ENCODE results near the gene EGFL7. TPM values are rescaled to one million over a fixed set of nuclear protein-coding genes. Genes with fewer than 3 reads are reported as not detected.

Gene EGFL7
- total and polyA plus RNA-seq, 2 of the 13 experiments (the other 11 are each of a cell fraction or from before 2014, with no cell fraction given) = 0.20 to 5.1 TPM

DNA sequence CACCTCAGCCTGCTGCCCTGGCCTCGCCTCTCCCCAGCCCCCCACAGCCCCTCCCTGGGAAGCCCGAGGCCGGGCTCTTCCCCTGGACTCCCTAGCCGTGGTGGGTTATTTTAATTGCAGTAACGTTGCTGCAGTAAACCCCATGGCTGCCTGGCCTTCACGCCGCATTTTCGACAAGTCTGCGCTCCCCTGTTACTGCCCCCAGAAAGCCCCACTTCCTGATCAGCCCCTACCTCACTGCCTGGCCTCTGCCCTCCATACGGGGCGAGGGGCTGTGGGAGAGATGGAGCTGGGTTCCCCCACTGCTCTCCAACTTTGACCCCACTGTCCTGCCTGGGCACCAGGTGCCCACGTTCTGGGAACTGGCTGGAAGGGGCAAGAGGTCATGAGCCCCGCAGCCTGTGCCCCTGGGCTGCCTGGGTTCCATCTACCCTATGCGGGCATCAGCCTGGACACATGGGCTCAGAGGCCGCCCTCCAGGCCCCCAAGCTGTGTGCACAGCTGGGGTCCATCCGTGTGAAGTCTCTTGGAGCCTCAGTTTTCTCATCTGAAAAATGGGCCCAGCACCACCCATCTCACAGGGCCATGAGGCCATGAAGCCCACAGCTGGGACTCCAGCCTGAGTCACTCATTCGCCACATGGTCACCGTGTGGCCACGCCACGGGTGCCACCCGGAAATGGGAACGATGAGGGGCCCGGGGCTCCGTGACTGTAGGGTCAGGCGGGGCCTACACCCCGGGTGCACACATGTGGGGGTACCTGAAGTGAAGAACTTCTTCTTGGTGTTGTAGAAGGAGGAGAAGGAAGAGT, 11.5 kb downstream of the EGFL7 start:
- H3K36me3 ChIP-seq (replicated peaks in 1 of 2; ENCODE audit: control insufficient read depth in 1 of 2, insufficient read depth in 2 of 2, low read length in 2 of 2) = no peaks in the 10 kb centered on the region
- no peaks in the 10 kb centered on the region for H3K79me2 ChIP-seq (ENCODE audit: insufficient read depth, low read length)
- H2AFZ ChIP-seq (ENCODE audit: low read length) = no peak overlapping the region
- H3K4me2 ChIP-seq (ENCODE audit: low read depth, low read length) = no peak overlapping the region
- ATAC-seq = no peak
- 89% methylated on average over 19 of the region's 26 CpGs for WGBS (ENCODE audit: low lambda C conversion rate)
- no peaks in the 10 kb centered on the region; the same call in 1 of the 2 replicates for H4K20me1 ChIP-seq (ENCODE audit: insufficient read depth, low read length)
- intact Hi-C loops (cut with micrococcal nuclease; ENCODE audit: unreplicated experiment) (no loop called here), in situ Hi-C loops (cut with HindIII; ENCODE audit: extremely low pct_ligation_motif_present, low pct_unique_long_range_greater_than_20kb) (no loop called here)
- no peak for FAIRE-seq
- H3K27me3 ChIP-seq (ENCODE audit: control insufficient read depth in 1 of 2, insufficient read depth in 2 of 2, low read length in 2 of 2) = peaks cover 7 to 17% of the 10 kb centered on the region in 2 experiments; a peak in 3 of 5 replicates
- no peak overlapping the region for H3K9ac ChIP-seq (ENCODE audit: insufficient read depth, low read depth, low read length)
- no peak for DNase-seq (ENCODE audit: low spot score)
- peaks cover 62% of the 10 kb centered on the region for H3K4me1 ChIP-seq (ENCODE audit: insufficient read depth, low read length)
- no peak overlapping the region for H3K27ac ChIP-seq (ENCODE audit: extremely low read length, insufficient read depth, low read length)
- BruUV-seq (replicated peaks) = no TSS peak
- no peak overlapping the region for H3K4me3 ChIP-seq (replicated peaks in 1 of 3; ENCODE audit: insufficient read depth in 1 of 3, low read depth in 2 of 3, low read length in 3 of 3)
- H3K9me3 ChIP-seq (ENCODE audit: low read length) = no peaks in the 10 kb centered on the region
- CTCF ChIA-PET (ENCODE audit: low intra/inter-chr PET ratio, low total read pairs) = interaction anchor here (1.5 kb wide), 1 partner anchor 19 kb away, joined by 3 read pairs; no protein-coding TSS in a partner anchor
- TF ChIP-seq, protein P1, sequence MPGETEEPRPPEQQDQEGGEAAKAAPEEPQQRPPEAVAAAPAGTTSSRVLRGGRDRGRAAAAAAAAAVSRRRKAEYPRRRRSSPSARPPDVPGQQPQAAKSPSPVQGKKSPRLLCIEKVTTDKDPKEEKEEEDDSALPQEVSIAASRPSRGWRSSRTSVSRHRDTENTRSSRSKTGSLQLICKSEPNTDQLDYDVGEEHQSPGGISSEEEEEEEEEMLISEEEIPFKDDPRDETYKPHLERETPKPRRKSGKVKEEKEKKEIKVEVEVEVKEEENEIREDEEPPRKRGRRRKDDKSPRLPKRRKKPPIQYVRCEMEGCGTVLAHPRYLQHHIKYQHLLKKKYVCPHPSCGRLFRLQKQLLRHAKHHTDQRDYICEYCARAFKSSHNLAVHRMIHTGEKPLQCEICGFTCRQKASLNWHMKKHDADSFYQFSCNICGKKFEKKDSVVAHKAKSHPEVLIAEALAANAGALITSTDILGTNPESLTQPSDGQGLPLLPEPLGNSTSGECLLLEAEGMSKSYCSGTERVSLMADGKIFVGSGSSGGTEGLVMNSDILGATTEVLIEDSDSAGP (CRISPR knock-in tag; IDR thresholded peaks at IDR 0.05; ENCODE audit: borderline replicate concordance) = no peak
- peak; percentile 84 for TF ChIP-seq ZNF629 (CRISPR knock-in tag; conservative IDR thresholded peaks at IDR 0.05)
- TF ChIP-seq, protein P2, sequence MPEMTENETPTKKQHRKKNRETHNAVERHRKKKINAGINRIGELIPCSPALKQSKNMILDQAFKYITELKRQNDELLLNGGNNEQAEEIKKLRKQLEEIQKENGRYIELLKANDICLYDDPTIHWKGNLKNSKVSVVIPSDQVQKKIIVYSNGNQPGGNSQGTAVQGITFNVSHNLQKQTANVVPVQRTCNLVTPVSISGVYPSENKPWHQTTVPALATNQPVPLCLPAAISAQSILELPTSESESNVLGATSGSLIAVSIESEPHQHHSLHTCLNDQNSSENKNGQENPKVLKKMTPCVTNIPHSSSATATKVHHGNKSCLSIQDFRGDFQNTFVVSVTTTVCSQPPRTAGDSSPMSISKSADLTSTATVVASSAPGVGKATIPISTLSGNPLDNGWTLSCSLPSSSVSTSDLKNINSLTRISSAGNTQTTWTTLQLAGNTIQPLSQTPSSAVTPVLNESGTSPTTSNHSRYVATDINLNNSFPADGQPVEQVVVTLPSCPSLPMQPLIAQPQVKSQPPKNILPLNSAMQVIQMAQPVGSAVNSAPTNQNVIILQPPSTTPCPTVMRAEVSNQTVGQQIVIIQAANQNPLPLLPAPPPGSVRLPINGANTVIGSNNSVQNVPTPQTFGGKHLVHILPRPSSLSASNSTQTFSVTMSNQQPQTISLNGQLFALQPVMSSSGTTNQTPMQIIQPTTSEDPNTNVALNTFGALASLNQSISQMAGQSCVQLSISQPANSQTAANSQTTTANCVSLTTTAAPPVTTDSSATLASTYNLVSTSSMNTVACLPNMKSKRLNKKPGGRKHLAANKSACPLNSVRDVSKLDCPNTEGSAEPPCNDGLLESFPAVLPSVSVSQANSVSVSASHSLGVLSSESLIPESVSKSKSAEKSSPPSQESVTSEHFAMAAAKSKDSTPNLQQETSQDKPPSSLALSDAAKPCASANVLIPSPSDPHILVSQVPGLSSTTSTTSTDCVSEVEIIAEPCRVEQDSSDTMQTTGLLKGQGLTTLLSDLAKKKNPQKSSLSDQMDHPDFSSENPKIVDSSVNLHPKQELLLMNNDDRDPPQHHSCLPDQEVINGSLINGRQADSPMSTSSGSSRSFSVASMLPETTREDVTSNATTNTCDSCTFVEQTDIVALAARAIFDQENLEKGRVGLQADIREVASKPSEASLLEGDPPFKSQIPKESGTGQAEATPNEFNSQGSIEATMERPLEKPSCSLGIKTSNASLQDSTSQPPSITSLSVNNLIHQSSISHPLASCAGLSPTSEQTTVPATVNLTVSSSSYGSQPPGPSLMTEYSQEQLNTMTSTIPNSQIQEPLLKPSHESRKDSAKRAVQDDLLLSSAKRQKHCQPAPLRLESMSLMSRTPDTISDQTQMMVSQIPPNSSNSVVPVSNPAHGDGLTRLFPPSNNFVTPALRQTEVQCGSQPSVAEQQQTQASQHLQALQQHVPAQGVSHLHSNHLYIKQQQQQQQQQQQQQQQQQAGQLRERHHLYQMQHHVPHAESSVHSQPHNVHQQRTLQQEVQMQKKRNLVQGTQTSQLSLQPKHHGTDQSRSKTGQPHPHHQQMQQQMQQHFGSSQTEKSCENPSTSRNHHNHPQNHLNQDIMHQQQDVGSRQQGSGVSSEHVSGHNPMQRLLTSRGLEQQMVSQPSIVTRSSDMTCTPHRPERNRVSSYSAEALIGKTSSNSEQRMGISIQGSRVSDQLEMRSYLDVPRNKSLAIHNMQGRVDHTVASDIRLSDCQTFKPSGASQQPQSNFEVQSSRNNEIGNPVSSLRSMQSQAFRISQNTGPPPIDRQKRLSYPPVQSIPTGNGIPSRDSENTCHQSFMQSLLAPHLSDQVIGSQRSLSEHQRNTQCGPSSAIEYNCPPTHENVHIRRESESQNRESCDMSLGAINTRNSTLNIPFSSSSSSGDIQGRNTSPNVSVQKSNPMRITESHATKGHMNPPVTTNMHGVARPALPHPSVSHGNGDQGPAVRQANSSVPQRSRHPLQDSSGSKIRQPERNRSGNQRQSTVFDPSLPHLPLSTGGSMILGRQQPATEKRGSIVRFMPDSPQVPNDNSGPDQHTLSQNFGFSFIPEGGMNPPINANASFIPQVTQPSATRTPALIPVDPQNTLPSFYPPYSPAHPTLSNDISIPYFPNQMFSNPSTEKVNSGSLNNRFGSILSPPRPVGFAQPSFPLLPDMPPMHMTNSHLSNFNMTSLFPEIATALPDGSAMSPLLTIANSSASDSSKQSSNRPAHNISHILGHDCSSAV (CRISPR knock-in tag; IDR thresholded peaks at IDR 0.05; ENCODE audit: borderline replicate concordance) = no peak
- TF ChIP-seq, protein P3, sequence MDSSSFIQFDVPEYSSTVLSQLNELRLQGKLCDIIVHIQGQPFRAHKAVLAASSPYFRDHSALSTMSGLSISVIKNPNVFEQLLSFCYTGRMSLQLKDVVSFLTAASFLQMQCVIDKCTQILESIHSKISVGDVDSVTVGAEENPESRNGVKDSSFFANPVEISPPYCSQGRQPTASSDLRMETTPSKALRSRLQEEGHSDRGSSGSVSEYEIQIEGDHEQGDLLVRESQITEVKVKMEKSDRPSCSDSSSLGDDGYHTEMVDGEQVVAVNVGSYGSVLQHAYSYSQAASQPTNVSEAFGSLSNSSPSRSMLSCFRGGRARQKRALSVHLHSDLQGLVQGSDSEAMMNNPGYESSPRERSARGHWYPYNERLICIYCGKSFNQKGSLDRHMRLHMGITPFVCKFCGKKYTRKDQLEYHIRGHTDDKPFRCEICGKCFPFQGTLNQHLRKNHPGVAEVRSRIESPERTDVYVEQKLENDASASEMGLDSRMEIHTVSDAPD (CRISPR knock-in tag; IDR thresholded peaks at IDR 0.05) = no peak
- no peak for TF ChIP-seq POLR2AphosphoS2 (IDR thresholded peaks at IDR 0.05; ENCODE audit: low read depth, low read length)
- TF ChIP-seq FOXP1 (IDR thresholded peaks at IDR 0.05) = no peak
- TF ChIP-seq FOXP1 (CRISPR knock-in tag; IDR thresholded peaks at IDR 0.05) = no peak
- POLR2A ChIA-PET = interaction anchor here (2.4 kb wide), 1 partner anchor 20 kb away, joined by 8 read pairs; no protein-coding TSS in a partner anchor

Data from HepG2 (cell line).